DND-41 (cell line): ENCODE results near the gene OR51E2.

Experiments
- ATAC-seq: fragments of 200-7000 bp; cut with Tn5 transposase; 3 replicates; pipeline ENCODE4 v1.9.1; 2021; ENCODE audit warnings: low read depth; ENCODE audit not compliant: insufficient read depth
- DNase-seq: peaks from one replicate; pipeline ENCODE4 v3.0.0-alpha.2; 2020
- H2AFZ ChIP-seq: 2 replicates; pipeline ENCODE4 v1.6.0; 2012; ENCODE audit warnings: low read depth, low read length
- H3K27ac ChIP-seq: 2 replicates; pipeline ENCODE4 v1.5.1; 2012; ENCODE audit warnings: low read length, inconsistent platforms
- H3K27me3 ChIP-seq: fragments of 200-600 bp; sonication (generic); 2 replicates; pipeline ENCODE4 v1.6.0; 2012; ENCODE audit warnings: low read length, mild to moderate bottlenecking, inconsistent platforms; ENCODE audit not compliant: insufficient read depth, poor library complexity
- H3K36me3 ChIP-seq: 2 replicates; pipeline ENCODE4 v1.5.1; 2012; ENCODE audit warnings: low read length, inconsistent platforms; ENCODE audit not compliant: insufficient read depth
- H3K4me1 ChIP-seq: 2 replicates; pipeline ENCODE4 v1.5.1; 2012; ENCODE audit warnings: mild to moderate bottlenecking, low read length; ENCODE audit not compliant: insufficient read depth
- H3K4me2 ChIP-seq: 2 replicates; pipeline ENCODE4 v1.6.0; 2012; ENCODE audit warnings: mild to moderate bottlenecking, moderate library complexity, low read length, inconsistent platforms; ENCODE audit not compliant: insufficient read depth
- H3K4me3 ChIP-seq, 2 experiments: fragments of 200-600 bp in 1 of 2; shearing (Covaris generic) in 1 of 2; 2 replicates each; pipeline ENCODE4 v1.5.1; 2012 to 2016; ENCODE audit warnings: inconsistent platforms in 2 of 2, low read length in 2 of 2, mild to moderate bottlenecking in 2 of 2, low read depth in 1 of 2, moderate library complexity in 1 of 2
- H3K79me2 ChIP-seq: 2 replicates; pipeline ENCODE4 v1.6.0; 2012; ENCODE audit warnings: low read length, inconsistent platforms; ENCODE audit not compliant: insufficient read depth
- H3K9ac ChIP-seq: 2 replicates; pipeline ENCODE4 v1.6.0; 2012; ENCODE audit warnings: low read depth, mild to moderate bottlenecking, inconsistent platforms, low read length, moderate library complexity
- H3K9me3 ChIP-seq: 2 replicates; pipeline ENCODE4 v1.5.1; 2012; ENCODE audit warnings: low read length, moderate library complexity, mild to moderate bottlenecking, inconsistent platforms; ENCODE audit not compliant: insufficient read depth, severe bottlenecking
- H4K20me1 ChIP-seq: 2 replicates; pipeline ENCODE4 v1.6.0; 2012; ENCODE audit warnings: low read length; ENCODE audit not compliant: insufficient read depth
- CTCF ChIP-seq: IDR thresholded peaks from 2 replicates; pipeline ENCODE4 v1.5.1; 2012; ENCODE audit warnings: borderline replicate concordance, low read length, moderate library complexity, mild to moderate bottlenecking; ENCODE audit not compliant: poor library complexity, severe bottlenecking; ENCODE audit errors: extremely low read depth
- EZH2 ChIP-seq: IDR thresholded peaks from 3 replicates; pipeline ENCODE4 v1.6.1; 2012; ENCODE audit warnings: borderline replicate concordance, low read depth, mild to moderate bottlenecking, moderate library complexity, low read length, inconsistent platforms; ENCODE audit not compliant: severe bottlenecking

OR51E2 gene

GRCh38 chr11:4682623-4683419 is 14.8 kb downstream of the OR51E2 start:
- Histone ChIP-seq H3K4me2 (no peak overlapping the region), H3K4me1 (no peaks in the 10 kb centered on the region), H3K27me3 (peaks cover 4% of the 10 kb centered on the region), H4K20me1 (no peaks in the 10 kb centered on the region), H3K4me3 (no peak overlapping the region), H3K79me2 (no peaks in the 10 kb centered on the region), H3K9me3 (no peaks in the 10 kb centered on the region), H2AFZ (no peak overlapping the region), H3K36me3 (no peaks in the 10 kb centered on the region), H3K9ac (no peak overlapping the region), H3K27ac (no peak overlapping the region)
- ATAC-seq (no peak), DNase-seq (no peak)
- TF ChIP-seq EZH2 (no peak), CTCF (no peak)

GRCh38 chr11:4680341-4680740 is 17.3 kb downstream of the OR51E2 start:
- no peak overlapping the region for H3K4me2 ChIP-seq

GRCh38 chr11:4677948-4678347 is 19.7 kb downstream of the OR51E2 start:
- H3K79me2 ChIP-seq, result no peaks in the 10 kb centered on the region
- H3K4me1 ChIP-seq, result no peaks in the 10 kb centered on the region
- no peaks in the 10 kb centered on the region for H4K20me1 ChIP-seq
- no peaks in the 10 kb centered on the region for H3K36me3 ChIP-seq
- H3K27ac ChIP-seq, result no peak overlapping the region
- TF ChIP-seq EZH2 (no peak), CTCF (no peak)
- no peak overlapping the region for H2AFZ ChIP-seq
- H3K4me3 ChIP-seq, result no peak overlapping the region
- no peaks in the 10 kb centered on the region for H3K27me3 ChIP-seq
- DNase-seq (no peak), ATAC-seq (no peak)
- H3K9ac ChIP-seq, result no peak overlapping the region
- no peak overlapping the region for H3K4me2 ChIP-seq
- no peaks in the 10 kb centered on the region for H3K9me3 ChIP-seq

More at GRCh38 chr11:4680341-4680740, 17.3 kb downstream of the OR51E2 start:
- Histone ChIP-seq H3K36me3 (no peaks in the 10 kb centered on the region), H3K4me1 (no peaks in the 10 kb centered on the region), H3K9me3 (no peaks in the 10 kb centered on the region), H3K79me2 (no peaks in the 10 kb centered on the region), H4K20me1 (no peaks in the 10 kb centered on the region), H2AFZ (no peak overlapping the region), H3K27ac (no peak overlapping the region), H3K27me3 (no peaks in the 10 kb centered on the region), H3K4me3 (no peak overlapping the region), H3K9ac (no peak overlapping the region)
- DNase-seq (no peak), ATAC-seq (no peak)
- TF ChIP-seq EZH2, result no peak
- no peak for TF ChIP-seq CTCF
